ENCODE measurements around the gene SCN1A.
"Not testable (repeated sequence)": the region's sequence is repeated elsewhere in the genome, so short reads cannot be mapped to it uniquely, and the experiment has no call there.

The SCN1A gene

DNA sequence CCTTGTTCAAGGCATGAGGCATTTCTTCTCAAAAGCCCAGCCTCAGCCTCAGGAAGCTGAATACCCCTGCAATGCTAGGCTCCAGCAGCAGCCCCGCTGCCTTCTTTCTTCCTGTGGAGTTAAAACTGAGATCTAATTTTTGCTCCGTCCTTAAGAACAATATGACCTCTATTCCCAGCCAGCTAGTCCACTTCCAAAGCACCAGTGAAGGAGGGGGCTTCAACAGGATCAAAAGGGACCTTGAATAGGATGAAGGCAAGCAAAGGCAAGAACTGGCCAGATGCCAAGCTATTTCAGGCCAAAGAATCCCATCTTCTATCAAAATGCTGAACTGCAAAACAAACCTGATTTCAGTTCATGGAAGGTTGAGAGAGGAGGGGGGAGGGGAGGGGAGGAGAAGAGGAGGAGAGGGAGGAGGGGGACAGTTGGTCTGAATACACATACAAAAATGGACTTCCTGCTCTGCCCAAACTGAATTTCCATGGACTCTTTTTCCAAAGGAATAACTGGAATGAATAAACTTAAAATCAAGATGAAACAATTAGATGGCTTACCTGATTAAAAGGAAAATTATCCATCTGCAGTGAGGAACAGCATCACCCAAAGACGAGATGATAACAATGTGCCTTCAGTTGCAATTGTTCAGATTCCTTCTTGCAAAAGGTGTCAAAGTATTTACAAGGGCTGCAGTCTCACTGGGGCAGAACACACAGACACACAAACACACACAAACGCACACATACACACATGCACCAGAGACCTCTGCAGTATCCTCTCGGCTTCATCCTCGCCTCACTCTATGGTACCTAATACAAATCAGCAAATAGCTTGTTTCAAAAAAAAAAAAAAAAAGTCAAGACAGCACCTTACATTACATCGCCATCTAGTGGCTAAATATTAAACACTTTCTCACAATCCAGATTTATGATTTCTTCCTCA lies at the start of gene SCN1A:
TSS of gene SCN1A (minus strand) at position 804 of the 939 bp plus-strand sequence. CDS start 54,399 bp downstream, outside the sequence.
- peak; percentile 69 to 89 for DNase-seq

GRCh38 chr2:166173263-166173662 lies 45.4 kb upstream of the SCN1A start:
- no peak for DNase-seq

GRCh38 chr2:166171216-166171615 lies 43.4 kb upstream of the SCN1A start:
- no peak for DNase-seq

DNA sequence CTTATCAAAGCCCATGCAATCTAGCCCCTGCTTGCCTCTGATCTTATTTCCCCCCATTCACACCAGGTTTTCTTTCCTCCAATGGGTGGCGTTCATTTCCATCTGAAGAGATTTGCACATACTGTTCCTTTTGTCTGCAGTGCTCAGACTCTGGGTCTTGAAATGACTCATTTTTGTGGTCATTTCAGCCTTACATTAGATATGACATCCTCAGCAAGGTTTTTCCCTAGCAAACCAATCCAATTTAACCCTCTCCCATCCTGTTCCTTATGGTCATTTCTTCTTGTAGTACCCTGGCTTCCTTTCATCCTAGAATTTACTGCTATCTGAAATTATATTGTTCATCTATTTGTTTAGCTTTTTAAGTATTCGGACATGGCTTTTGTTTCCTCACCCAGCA lies 42.5 kb upstream of the SCN1A start:
- no peak for DNase-seq

DNA sequence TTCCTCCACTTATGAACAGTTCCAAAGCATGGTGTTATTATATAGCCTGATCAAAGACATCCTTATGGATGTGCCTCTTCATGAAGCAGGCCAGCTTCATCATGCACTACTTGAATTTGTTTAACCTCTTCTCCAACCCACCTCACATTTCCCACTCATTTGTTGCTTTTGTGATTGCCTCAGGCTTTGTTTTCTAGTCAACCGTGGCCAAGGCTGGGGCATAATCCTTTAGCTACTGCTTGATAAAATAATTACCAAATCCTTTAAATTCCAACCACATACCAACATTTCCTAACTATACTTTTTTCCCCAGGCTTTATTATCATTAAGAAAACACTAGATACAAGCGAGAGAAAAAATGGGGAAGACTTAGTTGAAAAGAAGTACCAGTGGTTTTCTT lies 39.6 kb upstream of the SCN1A start:
- no peak for DNase-seq

- DNase-seq: no peak
These were observed 36.0 kb upstream of the SCN1A start for GRCh38 chr2:166163775-166164174.

DNA sequence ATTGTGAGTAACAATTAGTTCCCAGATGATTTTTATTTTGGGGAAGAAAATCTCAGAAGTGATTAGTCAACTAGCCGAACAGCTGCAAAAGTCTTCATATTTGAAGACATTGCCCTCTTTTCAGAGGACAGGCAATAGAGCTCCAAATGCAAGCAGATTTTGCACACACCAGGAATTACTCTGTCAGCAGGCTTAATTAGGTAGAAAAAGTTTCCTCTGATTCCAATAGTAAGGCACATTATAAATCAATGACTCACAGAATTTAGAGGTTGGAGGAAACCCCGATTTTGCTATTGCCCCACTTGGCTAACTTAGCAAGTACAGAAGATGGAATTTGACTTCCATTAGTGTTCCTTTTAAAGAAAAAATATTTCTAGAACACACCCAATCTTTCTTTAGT lies 30.7 kb upstream of the SCN1A start:
- no peak for DNase-seq

GRCh38 chr2:166157578-166157977 lies 29.8 kb upstream of the SCN1A start:
- DNase-seq: no peak

GRCh38 chr2:166156985-166157490 lies 29.2 kb upstream of the SCN1A start:
- DNase-seq: no peak

DNA sequence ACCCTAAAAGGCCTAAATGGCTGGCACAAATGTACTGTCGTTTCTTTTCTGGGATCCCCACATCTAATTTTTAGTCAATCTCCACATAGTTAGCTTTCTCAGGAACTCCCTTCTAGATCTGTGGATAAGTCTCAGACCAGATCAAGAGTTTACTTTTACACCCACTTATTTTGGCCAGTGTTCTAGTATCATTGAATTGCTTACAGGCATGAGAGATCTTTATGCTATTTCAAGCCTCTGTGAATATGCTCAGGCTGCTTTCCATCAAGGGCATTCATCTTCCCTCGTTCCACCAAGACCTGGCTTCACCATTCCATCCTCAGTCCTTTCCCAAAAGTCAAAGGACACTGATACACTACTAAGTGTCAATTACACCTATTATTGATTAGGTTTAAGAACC lies 27.8 kb upstream of the SCN1A start:
- DNase-seq: no peak

DNA sequence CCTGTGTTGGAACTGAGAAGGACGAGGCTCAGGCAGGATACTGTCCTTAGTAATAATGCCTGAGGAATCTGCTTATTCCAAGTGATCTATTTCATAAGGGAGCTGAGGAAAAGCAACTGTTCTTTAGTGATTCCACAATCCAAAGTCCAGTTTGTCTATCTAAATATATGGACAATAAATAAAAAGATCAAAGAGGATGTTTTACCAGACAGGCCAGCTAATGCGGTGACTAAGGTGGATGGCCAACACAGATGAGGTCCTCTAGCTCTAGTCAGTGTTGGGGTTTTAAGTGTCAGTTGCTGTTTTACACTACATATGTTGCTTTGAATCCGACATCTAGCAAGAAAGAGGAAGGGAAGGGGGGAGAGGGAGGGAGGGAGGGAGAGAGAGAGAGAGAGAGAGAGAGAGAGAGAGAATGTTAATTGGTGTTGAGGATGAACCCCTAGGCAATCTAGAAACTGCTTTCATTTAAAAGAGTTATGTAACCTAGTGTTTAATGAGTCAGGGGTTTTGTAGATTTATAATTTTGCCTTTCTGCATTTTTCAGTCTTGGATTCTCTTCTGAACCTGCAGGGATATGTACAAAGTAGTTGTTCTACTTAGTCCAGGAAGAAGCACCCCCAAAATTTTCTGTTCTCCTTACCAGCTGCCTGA lies 27.0 kb upstream of the SCN1A start:
- DNase-seq: no peak

- DNase-seq: no peak
These were observed 24.2 kb upstream of the SCN1A start for GRCh38 chr2:166152064-166152463.

DNA sequence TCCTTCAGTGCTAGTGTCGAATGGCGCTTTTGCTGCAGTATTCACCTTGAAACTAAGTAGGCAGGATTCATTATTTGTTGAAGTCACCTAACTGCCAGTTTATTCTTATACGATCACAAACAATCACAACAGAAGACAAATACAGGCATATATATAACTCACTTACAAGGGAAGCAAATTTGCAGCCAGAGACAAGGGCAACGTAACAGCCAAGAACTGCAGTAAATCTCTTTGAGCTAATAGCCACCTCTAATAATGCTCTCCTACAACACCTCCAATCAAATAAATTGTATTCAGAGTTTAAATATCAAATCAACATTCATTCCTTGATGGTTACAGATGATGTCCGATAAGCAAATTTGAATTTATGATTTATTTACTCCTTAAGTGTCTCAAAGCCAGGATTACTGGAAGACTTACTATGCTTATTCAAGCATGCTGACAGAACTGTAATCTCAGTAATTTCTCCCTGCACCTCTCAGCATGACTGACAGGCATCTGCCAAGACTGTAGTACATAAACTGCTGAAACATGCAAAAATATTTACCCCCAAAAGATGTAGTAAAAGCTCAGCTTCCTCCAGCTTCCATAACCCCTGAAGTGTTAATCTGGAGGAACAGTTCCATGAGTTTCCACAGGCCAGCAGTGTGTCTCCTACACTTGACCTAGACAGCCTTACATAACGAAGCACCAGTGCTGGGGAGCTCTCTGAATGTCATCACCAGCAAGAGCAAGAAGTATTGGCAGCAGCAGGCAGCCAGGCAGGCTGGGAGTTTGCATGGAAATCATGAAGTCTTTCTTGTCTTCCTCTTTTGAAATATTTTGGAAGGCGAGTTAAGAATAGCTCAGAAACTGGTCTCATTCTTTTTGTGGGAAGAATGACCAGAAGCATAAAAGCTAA lies 20.9 kb upstream of the SCN1A start:
- DNase-seq: no peak

GRCh38 chr2:166147883-166148282 lies 20.1 kb upstream of the SCN1A start:
- no peak for DNase-seq

DNA sequence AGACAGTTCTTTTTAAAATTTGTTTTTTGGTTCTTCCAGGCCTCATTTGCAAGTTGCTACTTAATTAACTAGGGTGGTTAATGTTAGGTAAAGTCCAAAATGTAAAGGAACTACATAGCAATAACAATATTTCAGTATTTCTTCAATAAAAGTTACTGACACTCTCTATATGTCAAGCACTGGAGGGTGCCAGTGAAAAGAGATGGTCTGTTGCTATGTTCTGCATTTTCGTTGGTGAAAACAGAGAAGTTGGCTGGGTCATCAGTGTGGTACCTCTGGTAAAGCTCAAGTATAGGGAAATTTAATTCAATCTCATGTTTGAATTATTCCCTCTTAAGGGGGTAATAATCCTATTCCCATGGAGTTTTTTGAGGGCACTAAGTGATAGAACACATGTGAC lies 16.3 kb upstream of the SCN1A start:
- DNase-seq: no peak

- DNase-seq: no peak
These were observed 13.1 kb upstream of the SCN1A start for GRCh38 chr2:166140932-166141331.

- no peak for DNase-seq
These were observed 12.7 kb upstream of the SCN1A start for GRCh38 chr2:166140475-166140874.

DNA sequence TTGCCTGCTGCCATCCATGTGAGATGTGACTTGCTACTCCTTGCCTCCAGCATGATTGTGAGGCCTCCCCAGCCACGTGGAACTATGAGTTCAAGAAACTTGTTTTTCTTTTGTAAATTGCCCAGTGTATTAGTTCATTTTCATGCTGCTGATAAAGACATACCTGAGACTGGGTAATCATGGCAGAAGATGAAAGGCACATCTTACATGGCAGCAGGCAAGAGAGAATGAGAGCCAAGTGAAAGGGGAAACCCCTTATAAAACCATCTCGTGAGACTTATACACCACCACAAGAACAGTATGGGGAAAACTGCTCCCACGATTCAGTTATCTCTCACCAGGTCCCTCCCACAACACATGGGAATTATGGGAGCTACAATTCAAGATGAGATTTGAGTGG lies 11.7 kb upstream of the SCN1A start:
- not testable (repeated sequence) for DNase-seq

DNA sequence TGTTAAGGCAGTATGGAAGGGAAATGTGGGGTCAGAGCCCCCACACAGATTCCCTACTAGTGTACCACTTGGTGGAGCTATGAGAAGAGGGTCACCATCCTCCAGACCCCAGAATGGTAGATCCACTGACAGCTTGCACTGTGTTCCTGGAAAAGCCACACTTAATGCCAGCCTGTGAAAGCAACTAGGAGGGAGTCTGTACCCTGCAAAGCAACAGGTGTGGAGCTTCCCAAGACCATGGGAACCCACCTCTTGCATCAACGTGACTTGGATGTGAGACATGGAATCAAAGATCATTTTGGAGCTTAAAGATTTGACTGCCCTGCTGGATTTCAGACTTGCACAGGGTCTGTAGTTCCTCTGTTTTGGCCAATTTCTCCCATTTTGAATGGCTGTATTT lies 10.8 kb upstream of the SCN1A start:
- DNase-seq: no peak

- DNase-seq: no peak
These were observed 10.3 kb upstream of the SCN1A start for GRCh38 chr2:166138144-166138543.

DNA sequence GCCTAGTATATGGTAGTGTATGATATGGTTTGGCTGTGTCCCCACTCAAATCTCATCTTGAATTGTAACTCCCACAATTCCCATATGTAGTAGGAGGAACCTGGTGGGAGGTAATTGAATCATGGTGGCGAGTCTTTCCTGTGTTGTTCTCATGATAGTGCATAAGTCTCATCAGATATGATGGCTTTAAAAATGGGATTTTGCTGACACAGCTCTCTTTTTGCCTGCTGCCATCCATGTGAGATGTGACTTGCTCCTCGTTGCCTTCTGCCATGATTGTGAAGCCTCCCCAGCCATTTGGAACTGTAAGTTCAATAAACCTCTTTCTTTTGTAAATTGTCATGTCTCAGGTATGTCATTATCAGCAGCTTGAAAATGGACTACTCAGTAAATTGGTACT lies 9.5 kb upstream of the SCN1A start:
- no peak for DNase-seq

DNA sequence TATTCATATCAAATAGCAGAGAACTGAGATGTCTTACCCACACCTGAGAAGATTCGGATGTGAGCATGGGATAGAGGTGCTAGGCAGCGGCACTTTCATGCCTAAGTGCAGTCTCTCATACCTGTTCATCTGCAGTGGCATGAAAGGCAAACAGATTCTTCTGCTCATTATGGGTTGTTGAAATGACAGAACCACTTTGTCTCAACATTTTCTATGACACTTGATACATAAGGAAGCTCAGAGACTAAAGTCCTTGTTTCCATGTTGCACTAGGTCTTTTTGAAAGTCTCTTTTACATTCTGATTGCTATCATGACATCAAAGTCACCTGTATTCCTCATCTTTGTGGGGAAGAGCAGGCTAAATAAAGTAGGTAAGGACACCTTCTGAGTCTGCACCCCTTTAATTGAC lies 8.0 kb upstream of the SCN1A start:
- no peak for DNase-seq
